HG02642 (cell line): Measurements from ENCODE around the gene PTPRN2.
"Not testable (repeated sequence)": the region's sequence is repeated elsewhere in the genome, so short reads cannot be mapped to it uniquely, and the experiment has no call there.

Experiments
- ATAC-seq: cut with Tn5 transposase; IDR thresholded peaks from one replicate; pipeline ENCODE4 v1.9.1; 2021; ENCODE audit warnings: mild to moderate bottlenecking; ENCODE audit not compliant: unreplicated experiment, poor library complexity

Gene PTPRN2

DNA sequence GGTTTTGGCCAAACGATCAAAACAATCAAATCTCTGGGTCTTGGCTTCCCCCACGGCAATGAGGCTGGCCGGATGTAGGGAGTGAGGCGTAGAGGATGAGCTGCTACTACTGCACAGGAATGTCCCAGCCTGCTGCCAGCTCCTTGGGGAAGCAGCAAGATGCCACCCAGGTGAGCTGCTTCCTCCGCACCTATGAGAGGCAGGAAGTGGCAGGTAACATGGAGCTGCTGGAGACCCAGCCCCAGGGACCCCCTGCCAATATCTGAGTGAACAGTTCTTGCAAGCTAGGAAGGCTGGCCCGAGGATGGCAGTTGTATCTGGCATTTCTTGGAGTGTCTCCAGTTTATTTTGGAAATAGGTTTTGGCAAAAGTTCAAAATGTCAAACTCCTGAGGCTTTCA lies 837.3 kb downstream of the PTPRN2 start:
- ATAC-seq, result no peak

DNA sequence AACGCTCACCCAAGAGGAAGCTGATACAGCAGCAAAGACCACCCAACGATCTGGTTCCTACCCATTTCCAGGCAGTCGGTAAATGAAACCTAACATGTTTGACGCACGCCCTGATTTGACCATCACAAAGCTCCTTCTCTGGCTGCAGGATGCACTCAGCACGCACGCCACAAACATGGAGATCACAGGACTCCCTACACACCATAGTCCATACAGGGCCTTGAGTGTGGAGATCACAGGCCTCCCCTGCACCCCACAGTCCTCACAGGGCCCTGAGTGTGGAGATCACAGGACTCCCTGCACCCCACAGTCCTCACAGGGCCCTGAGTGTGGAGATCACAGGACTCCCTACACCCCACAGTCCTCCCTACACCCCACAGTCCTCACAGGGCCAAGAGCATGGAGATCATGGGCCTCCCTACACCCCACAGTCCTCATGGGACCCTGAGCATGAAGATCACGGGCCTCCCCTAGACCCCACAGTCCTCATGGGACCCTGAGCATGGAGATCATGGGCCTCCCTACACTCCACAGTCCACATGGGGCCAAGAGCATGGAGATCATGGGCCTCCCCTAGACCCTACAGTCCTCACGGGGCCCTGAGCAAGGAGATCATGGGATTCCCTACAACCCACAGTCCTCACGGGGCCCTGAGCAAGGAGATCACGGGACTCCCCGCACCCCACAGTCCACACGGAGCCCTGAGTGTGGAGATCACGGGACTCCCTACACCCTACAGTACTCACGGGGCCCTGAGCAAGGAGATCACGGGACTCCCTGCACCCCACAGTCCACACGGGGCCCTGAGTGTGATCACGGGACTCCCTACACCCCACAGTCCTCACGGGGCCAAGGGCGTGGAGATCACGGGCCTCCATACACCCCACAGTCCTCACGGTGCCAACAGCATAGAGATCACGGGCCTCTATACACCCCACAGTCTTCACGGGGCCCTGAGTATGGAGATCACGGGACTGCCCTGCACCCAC lies 841.6 kb downstream of the PTPRN2 start:
- ATAC-seq, result no peak

GRCh38 chr7:157744786-157745601 lies 842.6 kb downstream of the PTPRN2 start:
- ATAC-seq, result no peak

GRCh38 chr7:157743781-157744525 lies 843.7 kb downstream of the PTPRN2 start:
- no peak for ATAC-seq

- no peak for ATAC-seq
Measured at GRCh38 chr7:157740251-157740798, 847.3 kb downstream of the PTPRN2 start.

GRCh38 chr7:157739650-157740049 lies 848.0 kb downstream of the PTPRN2 start:
- ATAC-seq, result no peak

GRCh38 chr7:157739031-157739430 lies 848.6 kb downstream of the PTPRN2 start:
- ATAC-seq, result no peak

GRCh38 chr7:157738066-157738460 lies 849.6 kb downstream of the PTPRN2 start:
- no peak for ATAC-seq

DNA sequence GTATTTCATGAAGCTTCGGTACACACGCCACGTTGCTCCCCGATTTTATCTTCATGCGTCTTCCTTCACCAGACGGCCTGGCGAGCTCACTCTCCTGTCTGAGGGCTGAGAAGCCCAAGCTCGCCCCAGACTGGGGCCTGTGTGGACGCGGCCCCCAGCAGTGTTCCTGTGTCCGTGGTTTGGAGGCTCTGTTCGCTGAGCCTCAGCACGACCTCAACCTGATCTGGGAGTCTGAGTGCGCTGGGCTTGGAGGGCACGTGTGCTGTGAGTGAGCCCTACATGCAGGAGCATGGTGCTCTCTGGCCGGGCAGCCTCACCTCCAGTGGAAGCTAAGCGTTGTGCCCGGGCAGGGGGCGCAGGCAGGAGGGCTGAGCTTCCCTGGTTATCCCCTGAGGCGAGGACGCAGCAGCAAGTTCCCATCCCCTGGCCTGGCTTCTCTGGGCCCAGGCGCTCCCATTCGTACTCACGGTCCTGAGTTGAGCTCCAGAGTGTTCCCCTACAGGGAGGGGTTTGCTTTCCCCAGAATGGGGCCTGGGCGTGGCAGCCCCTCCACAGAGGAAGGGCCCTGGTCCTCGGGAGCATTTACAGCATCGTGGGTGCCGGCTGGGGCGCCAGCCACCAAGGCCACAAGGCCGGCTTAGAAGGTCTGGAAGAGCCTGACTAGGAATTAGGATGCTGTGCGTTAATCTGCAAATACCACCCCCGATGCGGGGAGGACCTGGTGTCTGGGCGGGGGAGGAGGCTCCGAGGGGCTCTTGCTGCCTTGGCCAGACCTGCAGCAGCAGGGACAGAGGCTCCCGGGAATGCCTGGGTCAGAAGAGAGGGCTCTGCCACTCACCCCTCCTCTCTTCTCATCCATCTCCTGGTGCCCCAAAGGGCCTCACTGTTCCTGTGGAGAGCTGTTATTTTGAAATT lies 850.2 kb downstream of the PTPRN2 start:
- no peak for ATAC-seq

DNA sequence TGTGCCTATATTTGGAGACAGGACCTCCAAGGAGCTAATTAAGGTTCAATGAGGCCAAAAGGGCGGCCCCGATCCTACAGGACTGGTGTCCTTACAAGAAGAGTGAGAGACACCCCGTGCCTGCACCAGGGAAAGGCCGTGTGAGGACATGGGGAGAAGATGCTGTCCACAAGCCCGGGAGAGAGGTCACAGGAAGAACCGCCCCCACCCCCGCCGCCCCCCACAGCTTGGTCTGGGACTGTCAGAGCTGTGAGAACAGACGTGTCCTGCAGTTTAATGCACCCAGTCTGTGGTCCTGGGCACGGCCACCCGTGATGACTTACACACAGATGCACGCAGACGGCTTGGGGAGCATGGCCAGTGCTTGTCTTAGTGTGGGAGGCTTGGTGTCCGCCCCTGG lies 851.3 kb downstream of the PTPRN2 start:
- ATAC-seq, result no peak

DNA sequence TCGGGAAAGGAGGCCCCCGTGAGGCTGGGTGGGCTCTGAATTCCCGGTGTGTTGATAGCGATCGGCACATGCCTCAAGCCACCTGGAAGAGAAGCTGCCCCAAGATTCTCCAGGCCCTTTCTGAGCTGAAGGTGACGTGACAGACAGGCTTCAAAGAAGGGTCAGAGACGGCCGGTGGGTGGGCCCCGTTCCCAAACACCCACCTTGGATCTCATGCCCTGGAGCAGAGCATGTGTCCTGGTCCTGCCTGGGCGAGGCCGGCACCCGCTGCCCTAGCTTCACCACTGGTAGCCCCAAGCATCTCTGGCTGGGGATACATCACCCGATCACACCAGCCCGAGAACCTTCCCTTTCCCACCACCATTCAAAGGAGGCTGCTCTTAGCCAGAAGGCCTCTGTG lies 851.8 kb downstream of the PTPRN2 start:
- ATAC-seq, result no peak

DNA sequence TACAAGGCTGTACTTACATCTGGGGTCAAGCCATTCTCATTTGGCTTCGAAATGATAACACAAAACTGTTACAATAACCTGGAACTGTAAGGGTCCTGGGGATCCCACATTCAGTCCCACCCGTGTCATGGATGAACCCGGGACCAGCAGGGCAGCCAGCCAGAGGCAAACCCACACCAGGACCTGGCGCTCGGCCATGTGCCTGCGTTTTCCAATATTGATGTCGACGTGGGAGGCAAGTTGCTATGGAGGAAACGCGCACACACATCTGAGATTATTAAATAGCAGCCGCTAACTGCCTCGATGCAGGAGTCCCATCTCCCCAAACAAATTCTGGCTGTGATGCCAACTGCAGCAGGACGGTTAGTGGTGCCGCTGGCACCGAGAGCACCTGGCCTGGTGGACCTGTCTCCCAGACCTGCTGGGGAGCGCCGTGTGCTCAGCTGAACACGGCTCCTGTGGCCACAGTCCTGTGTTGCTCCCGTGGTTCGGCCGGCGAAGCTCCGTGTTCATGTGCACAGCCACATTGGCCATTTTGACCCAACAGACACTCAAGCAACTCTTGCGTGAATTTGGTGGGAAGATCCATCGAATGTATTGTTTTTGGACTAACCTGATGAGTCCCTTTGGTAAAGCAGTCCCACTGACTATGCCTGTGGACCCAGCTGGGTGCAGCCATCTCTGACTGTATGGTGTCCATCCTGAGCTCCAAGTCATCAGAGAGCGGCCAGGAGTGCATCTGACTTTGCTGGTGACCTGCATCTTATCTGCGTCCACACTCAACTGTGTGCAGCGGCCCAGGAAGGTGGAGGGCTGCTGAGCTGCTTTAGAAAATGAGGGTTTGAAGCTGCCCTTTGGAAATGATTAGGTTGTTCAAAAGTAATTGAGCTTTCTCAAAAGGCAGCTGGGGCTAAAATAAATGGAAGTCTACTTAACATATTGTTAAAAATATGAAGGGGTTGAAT lies 852.7 kb downstream of the PTPRN2 start:
- no peak for ATAC-seq

- ATAC-seq, result not testable (repeated sequence)
Measured at GRCh38 chr7:157733760-157734395, 853.7 kb downstream of the PTPRN2 start.

DNA sequence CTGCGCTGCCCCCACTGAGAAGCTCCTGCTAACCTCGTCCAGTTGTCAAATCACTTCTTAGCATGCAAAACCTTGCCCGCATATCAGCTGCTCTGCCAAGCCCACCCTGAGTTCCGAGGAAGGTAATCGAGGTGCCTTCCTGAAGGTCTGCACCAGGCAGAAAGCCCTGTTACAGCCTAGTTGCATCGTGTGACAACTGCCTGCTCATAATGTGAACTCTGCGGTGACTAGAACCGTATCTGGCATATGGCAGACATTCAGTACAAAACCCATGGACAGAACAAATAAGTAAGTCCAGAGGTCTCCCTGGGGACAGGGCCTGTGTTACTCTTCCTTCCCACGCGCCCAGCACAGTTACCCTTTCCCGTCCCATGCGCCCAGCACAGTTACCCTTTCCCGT lies 856.5 kb downstream of the PTPRN2 start:
- no peak for ATAC-seq

DNA sequence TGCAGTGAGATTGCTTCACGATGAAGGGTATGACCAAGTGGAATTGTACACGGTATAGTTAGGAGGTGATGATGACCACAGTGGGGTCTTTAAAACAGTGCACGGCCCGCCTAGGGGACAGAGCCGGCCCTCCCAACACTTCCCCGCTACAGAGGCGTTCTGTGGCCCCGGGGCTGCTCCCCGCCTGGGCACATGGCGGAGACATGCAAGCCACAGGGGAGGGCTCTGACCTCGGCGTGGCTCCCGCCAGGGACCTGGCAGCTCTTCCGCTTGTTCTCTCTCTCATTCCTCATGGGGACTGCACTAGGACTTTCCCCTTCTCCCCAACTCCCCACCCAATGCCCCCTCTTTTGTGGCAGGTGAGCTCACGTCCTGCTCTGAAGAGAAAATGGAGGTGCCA lies 857.0 kb downstream of the PTPRN2 start:
- no peak for ATAC-seq

- ATAC-seq, result no peak
Measured at GRCh38 chr7:157729566-157729965, 858.1 kb downstream of the PTPRN2 start.

DNA sequence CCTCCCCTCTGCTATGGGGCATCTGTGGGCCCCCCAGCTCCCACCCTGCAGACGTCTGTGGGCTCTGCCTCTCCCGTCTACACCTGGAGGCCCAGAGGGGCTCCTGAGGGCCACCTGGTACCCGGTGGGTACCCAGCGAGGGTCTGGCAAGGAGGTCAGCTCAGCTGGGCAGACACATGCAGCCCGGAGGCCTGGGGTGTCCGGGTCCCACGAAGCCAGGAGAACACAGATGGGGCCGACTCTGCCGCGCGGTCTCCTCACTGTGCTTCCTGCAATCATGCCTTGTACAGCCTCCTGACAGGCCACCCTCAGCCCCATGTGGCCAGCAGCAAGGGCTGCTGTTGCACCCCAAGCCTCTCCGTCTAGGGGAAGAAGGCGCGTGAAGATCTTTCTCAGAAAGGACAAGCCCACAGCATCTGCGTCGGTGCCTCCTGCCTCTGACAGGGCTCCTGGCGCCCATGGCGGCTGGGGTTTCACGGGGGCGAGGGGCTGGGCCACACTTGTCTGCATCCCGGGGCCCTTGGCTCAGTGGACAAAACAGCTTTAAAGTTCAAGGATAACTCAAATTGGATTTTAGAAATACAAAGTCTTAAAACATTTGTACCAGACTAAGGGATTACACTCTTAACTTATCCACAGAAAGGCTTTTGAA lies 859.5 kb downstream of the PTPRN2 start:
- no peak for ATAC-seq
